ENCODE measurements around the gene CLEC11A.
"Not testable (repeated sequence)": the region's sequence is repeated elsewhere in the genome, so short reads cannot be mapped to it uniquely, and the experiment has no call there.

The CLEC11A gene

GRCh38 chr19:50759886-50760285, 36.7 kb downstream of the CLEC11A start:
- H2AK5ac ChIP-seq (ENCODE audit: low read length): no peak overlapping the region
- H3K27me3 ChIP-seq (ENCODE audit: insufficient read depth, low read length): no peaks in the 10 kb centered on the region
- no peak overlapping the region for H3K14ac ChIP-seq (ENCODE audit: low read length)
- peaks cover 1% of the 10 kb centered on the region for H3K79me2 ChIP-seq (ENCODE audit: control insufficient read depth, insufficient read depth, low read length, poor library complexity)
- H4K91ac ChIP-seq (ENCODE audit: low read depth, low read length): peak overlapping the region; percentile 65
- H3K4me3 ChIP-seq (ENCODE audit: low read depth, low read length): no peak overlapping the region
- no peak overlapping the region for H2BK12ac ChIP-seq (ENCODE audit: low read length)
- H3K4ac ChIP-seq (ENCODE audit: low read depth, low read length): no peak overlapping the region
- H3K9ac ChIP-seq (ENCODE audit: low read length): no peak overlapping the region
- H4K8ac ChIP-seq (ENCODE audit: low read depth, low read length): peak overlapping the region; percentile 62
- no peaks in the 10 kb centered on the region for H3K4me1 ChIP-seq (ENCODE audit: control insufficient read depth in 1 of 2, insufficient read depth in 2 of 2, low read length in 2 of 2)
- no peak overlapping the region for H2AFZ ChIP-seq (ENCODE audit: insufficient read depth, low read length, poor library complexity)
- no peak overlapping the region for H3K23ac ChIP-seq (ENCODE audit: low read length)
- H3K4me2 ChIP-seq (ENCODE audit: low read length): no peak overlapping the region
- H3K9me3 ChIP-seq (ENCODE audit: insufficient read depth, low read depth, low read length): peaks cover 3% of the 10 kb centered on the region
- WGBS (ENCODE audit: extremely low coverage, insufficient coverage, insufficient read length): no CpG with 5 or more reads among the region's 4 CpGs
- no peak overlapping the region for H2BK120ac ChIP-seq (ENCODE audit: insufficient read depth, low read length, poor library complexity)
- peaks cover 5% of the 10 kb centered on the region for H3K79me1 ChIP-seq (ENCODE audit: low read length)
- peak; percentile 73 to 96 for DNase-seq
- no peak overlapping the region for H3K27ac ChIP-seq (ENCODE audit: low read depth, low read length)
- no peak overlapping the region for H3K18ac ChIP-seq (ENCODE audit: low read length)
- H3K36me3 ChIP-seq (ENCODE audit: control insufficient read depth in 1 of 2, insufficient read depth in 2 of 2, low read length in 2 of 2): no peaks in the 10 kb centered on the region
- H4K12ac ChIP-seq (ENCODE audit: low read depth, low read length): no peak overlapping the region
- no peak overlapping the region for H2BK5ac ChIP-seq (ENCODE audit: low read depth, low read length, poor library complexity)

GRCh38 chr19:50761501-50761900, 38.3 kb downstream of the CLEC11A start:
- not testable (repeated sequence) for H3K4me2 ChIP-seq (ENCODE audit: low read length); H3K9me3 ChIP-seq (ENCODE audit: insufficient read depth, low read depth, low read length); H3K27ac ChIP-seq (ENCODE audit: low read depth, low read length); H2BK12ac ChIP-seq (ENCODE audit: low read length); H3K79me1 ChIP-seq (ENCODE audit: low read length); H3K23ac ChIP-seq (ENCODE audit: low read length); H3K79me2 ChIP-seq (ENCODE audit: control insufficient read depth, insufficient read depth, low read length, poor library complexity); H3K9ac ChIP-seq (ENCODE audit: low read length); H3K4me1 ChIP-seq (ENCODE audit: control insufficient read depth in 1 of 2, insufficient read depth in 2 of 2, low read length in 2 of 2); H4K91ac ChIP-seq (ENCODE audit: low read depth, low read length); H3K18ac ChIP-seq (ENCODE audit: low read length); H3K27me3 ChIP-seq (ENCODE audit: insufficient read depth, low read length); H2AFZ ChIP-seq (ENCODE audit: insufficient read depth, low read length, poor library complexity); H2BK120ac ChIP-seq (ENCODE audit: insufficient read depth, low read length, poor library complexity); H3K36me3 ChIP-seq (ENCODE audit: control insufficient read depth in 1 of 2, insufficient read depth in 2 of 2, low read length in 2 of 2); H2BK5ac ChIP-seq (ENCODE audit: low read depth, low read length, poor library complexity); H4K8ac ChIP-seq (ENCODE audit: low read depth, low read length); H4K12ac ChIP-seq (ENCODE audit: low read depth, low read length); H2AK5ac ChIP-seq (ENCODE audit: low read length); H3K4me3 ChIP-seq (ENCODE audit: low read depth, low read length); H3K4ac ChIP-seq (ENCODE audit: low read depth, low read length); H3K14ac ChIP-seq (ENCODE audit: low read length)
- peak; percentile 72 to 75 for DNase-seq
- WGBS (ENCODE audit: extremely low coverage, insufficient coverage, insufficient read length): no CpG with 5 or more reads among the region's 3 CpGs

- H3K4me3 ChIP-seq (ENCODE audit: low read depth, low read length); H2BK12ac ChIP-seq (ENCODE audit: low read length); H2AK5ac ChIP-seq (ENCODE audit: low read length); H3K4me1 ChIP-seq (ENCODE audit: control insufficient read depth in 1 of 2, insufficient read depth in 2 of 2, low read length in 2 of 2); H3K79me2 ChIP-seq (ENCODE audit: control insufficient read depth, insufficient read depth, low read length, poor library complexity); H3K9ac ChIP-seq (ENCODE audit: low read length); H4K12ac ChIP-seq (ENCODE audit: low read depth, low read length); H3K9me3 ChIP-seq (ENCODE audit: insufficient read depth, low read depth, low read length); H3K27me3 ChIP-seq (ENCODE audit: insufficient read depth, low read length); H3K4me2 ChIP-seq (ENCODE audit: low read length); H2AFZ ChIP-seq (ENCODE audit: insufficient read depth, low read length, poor library complexity); H3K4ac ChIP-seq (ENCODE audit: low read depth, low read length); H3K23ac ChIP-seq (ENCODE audit: low read length); H3K36me3 ChIP-seq (ENCODE audit: control insufficient read depth in 1 of 2, insufficient read depth in 2 of 2, low read length in 2 of 2): not testable (repeated sequence)
- Histone ChIP-seq H2BK5ac (ENCODE audit: low read depth, low read length, poor library complexity) (peak overlapping the region; percentile 61), H3K79me1 (ENCODE audit: low read length) (peaks cover 13% of the 10 kb centered on the region), H3K18ac (ENCODE audit: low read length) (peak overlapping the region; percentile 58), H4K91ac (ENCODE audit: low read depth, low read length) (peak overlapping the region; percentile 91), H3K14ac (ENCODE audit: low read length) (peak overlapping the region; percentile 88), H2BK120ac (ENCODE audit: insufficient read depth, low read length, poor library complexity) (peak overlapping the region; percentile 72), H3K27ac (ENCODE audit: low read depth, low read length) (peak overlapping the region; percentile 50), H4K8ac (ENCODE audit: low read depth, low read length) (peak overlapping the region; percentile 48)
- no CpG with 5 or more reads among the region's 13 CpGs for WGBS (ENCODE audit: extremely low coverage, insufficient coverage, insufficient read length)
- DNase-seq: peak; percentile 57 to 58
These were observed 40.4 kb downstream of the CLEC11A start for GRCh38 chr19:50763521-50763920.

GRCh38 chr19:50764409-50764808, 41.2 kb downstream of the CLEC11A start:
- H3K79me1 ChIP-seq (ENCODE audit: low read length): peaks cover 13% of the 10 kb centered on the region
- no peak overlapping the region for H2AFZ ChIP-seq (ENCODE audit: insufficient read depth, low read length, poor library complexity)
- no peak overlapping the region for H2BK120ac ChIP-seq (ENCODE audit: insufficient read depth, low read length, poor library complexity)
- no peak overlapping the region for H3K4me3 ChIP-seq (ENCODE audit: low read depth, low read length)
- H2BK12ac ChIP-seq (ENCODE audit: low read length): no peak overlapping the region
- H4K91ac ChIP-seq (ENCODE audit: low read depth, low read length): peak overlapping the region; percentile 19
- peaks cover 1% of the 10 kb centered on the region for H3K79me2 ChIP-seq (ENCODE audit: control insufficient read depth, insufficient read depth, low read length, poor library complexity)
- no peak overlapping the region for H4K8ac ChIP-seq (ENCODE audit: low read depth, low read length)
- H3K9ac ChIP-seq (ENCODE audit: low read length): no peak overlapping the region
- H4K12ac ChIP-seq (ENCODE audit: low read depth, low read length): no peak overlapping the region
- DNase-seq: no peak
- H2BK5ac ChIP-seq (ENCODE audit: low read depth, low read length, poor library complexity): no peak overlapping the region
- H2AK5ac ChIP-seq (ENCODE audit: low read length): no peak overlapping the region
- no peak overlapping the region for H3K18ac ChIP-seq (ENCODE audit: low read length)
- no peak overlapping the region for H3K27ac ChIP-seq (ENCODE audit: low read depth, low read length)
- H3K36me3 ChIP-seq (ENCODE audit: control insufficient read depth in 1 of 2, insufficient read depth in 2 of 2, low read length in 2 of 2): no peaks in the 10 kb centered on the region
- peaks cover 3% of the 10 kb centered on the region for H3K9me3 ChIP-seq (ENCODE audit: insufficient read depth, low read depth, low read length)
- H3K27me3 ChIP-seq (ENCODE audit: insufficient read depth, low read length): no peaks in the 10 kb centered on the region
- no CpG with 5 or more reads among the region's 7 CpGs for WGBS (ENCODE audit: extremely low coverage, insufficient coverage, insufficient read length)
- no peak overlapping the region for H3K4ac ChIP-seq (ENCODE audit: low read depth, low read length)
- no peak overlapping the region for H3K23ac ChIP-seq (ENCODE audit: low read length)
- peaks cover 0 to 4% of the 10 kb centered on the region in 2 experiments for H3K4me1 ChIP-seq (ENCODE audit: control insufficient read depth in 1 of 2, insufficient read depth in 2 of 2, low read length in 2 of 2)
- H3K4me2 ChIP-seq (ENCODE audit: low read length): no peak overlapping the region
- no peak overlapping the region for H3K14ac ChIP-seq (ENCODE audit: low read length)
